Activated CD8-positive, alpha-beta memory T cell treated with anti-CD3 and anti-CD28 coated beads, Interleukin-2, amount 50 U/mL, for 1 hour (primary cell): Measurements from ENCODE around the gene NEB.

ENCODE experiments used
- DNase-seq: peaks from one replicate; pipeline ENCODE4 v3.0.0-alpha.2; 2020; ENCODE audit errors: extremely low read depth

NEB gene

DNA sequence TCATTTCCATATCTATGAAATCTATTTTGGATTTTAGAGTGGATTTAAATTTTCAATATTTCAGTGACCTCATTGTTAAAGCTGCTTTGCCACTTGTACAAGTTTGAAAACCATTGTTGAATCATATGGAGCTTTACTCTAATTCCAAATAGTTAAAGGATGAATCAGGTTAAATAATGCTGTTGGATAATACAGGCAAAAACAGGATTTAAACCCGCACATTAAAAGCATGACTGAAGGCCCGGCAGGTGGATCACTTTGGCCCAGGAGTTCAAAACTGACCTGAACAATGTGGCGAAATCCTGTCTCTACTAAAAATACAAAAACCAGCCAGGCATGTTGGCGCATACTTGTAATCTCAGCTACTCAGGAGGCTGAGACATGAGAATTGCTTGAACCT, 256.3 kb downstream of the NEB start:
- no peak for DNase-seq

DNA sequence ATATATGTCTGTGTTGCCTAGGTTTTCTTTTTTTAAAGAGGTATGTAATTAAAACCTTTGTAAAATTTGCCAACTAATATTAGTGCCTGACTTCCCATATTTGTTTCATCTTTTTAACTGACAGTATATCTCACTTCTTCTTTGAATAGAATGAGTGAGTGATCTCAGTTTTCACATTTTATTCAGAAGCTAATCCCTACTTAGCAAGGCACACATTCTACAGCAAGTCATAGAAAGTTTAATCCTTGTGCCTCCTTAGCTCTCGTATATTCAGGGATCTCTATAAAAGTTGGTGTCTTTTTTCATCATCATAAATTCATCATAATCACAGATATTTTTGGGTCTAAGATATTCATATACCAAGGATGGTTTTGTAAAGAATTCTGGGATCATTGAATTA, 258.0 kb downstream of the NEB start:
- DNase-seq, result no peak

DNA sequence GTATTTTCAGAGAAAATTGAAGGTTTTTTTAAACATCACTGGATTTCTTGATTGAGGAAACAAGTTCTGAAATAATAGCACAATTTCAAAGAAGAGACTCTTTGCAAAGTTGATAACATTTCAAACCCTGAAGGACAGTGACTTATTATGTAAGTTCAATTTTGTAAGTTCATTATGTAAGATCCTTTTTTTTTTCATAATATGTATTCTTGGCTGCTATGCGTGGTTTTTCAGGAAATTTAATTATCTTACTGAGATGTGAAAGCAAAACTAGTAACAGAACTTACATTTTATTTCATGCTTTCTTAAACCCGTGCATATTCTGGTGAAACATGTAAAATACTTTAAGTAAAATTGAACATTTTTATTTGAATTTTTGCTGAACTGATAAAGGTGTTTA, 259.2 kb downstream of the NEB start:
- no peak for DNase-seq

DNA sequence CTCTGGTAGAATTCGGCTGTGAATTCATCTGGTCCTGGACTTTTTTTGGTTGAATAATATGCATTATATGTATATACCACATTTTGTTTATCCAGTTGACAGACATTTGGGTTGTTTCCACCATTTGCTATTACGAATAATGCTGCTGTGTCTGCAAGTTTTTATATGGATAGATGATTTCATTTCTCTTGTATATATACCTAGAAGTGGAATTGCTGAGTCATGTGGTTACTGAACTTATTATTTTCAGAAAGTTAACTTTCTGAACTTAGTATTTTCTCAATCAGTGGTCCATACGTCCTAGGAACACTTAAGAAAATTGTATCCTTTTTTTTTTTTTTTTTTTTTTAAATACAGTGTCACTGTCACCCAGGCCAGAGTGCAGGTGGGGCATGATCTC, 261.3 kb downstream of the NEB start:
- DNase-seq, result no peak

DNA sequence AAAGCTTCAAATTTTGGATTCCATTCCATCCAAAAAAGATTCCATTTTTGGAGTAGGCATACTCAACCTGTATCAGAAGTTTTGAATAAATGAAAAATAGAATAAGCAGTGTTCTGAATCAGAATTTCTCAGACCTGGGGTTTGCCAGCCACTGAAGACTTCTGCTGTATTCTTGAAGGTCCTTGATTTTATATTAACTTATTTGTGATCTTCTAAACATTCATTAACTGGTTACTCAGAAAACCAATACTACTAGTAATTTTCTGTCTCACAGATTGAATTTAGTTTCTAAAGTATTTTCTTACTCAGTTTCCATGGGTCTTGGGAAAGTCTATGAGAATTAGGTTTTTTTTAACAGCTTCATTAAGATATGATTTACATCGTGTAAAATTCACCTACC, 263.7 kb downstream of the NEB start:
- no peak for DNase-seq

DNA sequence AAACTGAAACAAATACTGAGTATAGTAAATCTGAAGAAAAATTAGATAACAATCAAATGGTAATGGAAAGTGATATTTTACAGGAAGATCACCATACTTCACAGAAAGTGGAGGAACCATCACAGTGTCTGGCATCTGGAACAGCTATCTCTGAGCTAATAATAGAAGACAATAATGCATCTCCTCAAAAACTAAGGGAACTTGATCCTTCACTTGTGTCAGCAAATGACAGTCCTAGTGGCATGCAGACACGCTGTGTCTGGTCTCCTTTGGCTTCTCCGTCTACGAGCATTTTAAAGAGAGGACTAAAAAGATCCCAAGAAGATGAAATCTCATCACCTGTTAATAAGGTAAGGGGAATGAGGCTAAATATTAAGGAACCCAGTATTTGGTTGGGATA, 268.5 kb downstream of the NEB start:
- DNase-seq, result no peak

DNA sequence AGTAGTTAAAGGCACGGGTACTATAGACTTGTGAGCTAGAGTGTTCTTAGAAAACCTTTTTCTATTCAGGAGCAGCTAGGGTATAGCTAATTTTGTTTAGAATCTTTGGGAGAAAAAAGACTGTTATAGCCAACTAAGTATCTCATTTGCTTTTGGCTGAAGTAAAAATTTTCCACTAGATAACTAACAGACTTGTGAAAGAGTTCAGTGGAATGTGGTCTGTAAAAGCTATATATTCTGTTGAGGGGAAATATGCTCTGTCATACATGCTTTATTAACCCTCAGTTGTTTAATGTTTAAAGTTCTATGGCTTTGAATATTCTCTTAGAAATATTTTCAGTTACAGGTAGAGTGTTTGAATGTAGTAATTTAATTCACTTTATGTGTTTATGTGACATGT, 274.9 kb downstream of the NEB start:
- DNase-seq, result no peak

DNA sequence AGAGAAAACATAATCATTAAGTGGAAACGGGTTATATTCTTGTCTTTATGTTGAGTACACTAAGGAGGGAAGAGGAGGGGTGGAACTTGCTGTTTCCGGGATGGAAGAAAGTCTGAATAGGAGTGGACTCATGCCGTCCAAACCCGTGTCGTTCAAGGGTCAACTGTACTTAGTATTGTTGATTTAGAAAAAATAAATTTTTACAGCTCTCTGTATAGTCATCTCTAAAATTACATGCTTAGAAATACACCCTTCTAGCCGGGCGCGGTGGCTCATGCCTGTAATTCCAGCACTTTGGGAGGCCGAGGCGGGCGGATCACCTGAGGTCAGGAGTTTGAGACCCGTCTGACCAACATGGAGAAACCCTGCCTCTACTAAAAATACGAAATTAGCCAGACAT, 295.1 kb downstream of the NEB start:
- no peak for DNase-seq

DNA sequence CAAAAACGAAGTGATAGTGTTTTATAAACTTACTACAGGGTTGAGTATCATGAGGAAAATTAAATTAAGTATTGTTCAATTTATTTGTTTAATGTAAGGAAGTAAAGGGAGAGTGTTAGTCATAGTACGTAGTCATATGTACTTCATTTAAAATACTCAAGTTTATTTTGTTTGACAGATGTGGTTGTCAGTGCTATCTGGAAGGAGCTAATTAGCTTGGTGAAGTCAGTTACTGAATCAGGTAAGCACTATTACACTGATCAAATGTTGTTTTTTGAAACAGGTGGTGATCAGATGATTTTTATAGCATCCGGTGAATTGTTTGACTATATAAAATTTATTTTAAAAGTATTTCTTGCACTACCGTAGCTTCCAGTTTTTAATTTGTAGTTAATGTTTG, 295.8 kb downstream of the NEB start:
- no peak for DNase-seq

DNA sequence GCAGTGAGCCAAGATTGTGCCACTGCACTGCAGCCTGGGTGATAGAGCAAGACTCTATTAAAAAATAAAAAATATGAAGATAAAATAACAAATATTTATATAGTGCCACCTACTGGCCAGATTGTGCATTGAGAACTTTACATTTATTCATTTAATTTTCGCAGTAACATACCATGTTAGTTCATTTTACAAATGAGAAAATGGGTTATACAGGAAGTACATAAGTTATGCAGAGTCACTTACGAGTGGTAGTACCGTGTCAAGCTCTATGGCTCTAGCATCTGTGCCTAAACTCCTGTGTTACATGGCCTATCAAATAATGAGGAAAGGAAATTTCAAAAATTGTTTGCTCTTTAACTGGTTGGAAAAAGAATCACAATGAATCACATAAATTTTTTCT, 296.6 kb downstream of the NEB start:
- no peak for DNase-seq
